Measurements from ENCODE around the gene L3MBTL1. TPM values are rescaled to one million over a fixed set of nuclear protein-coding genes. Genes with fewer than 3 reads are reported as not detected.

L3MBTL1 gene
- total RNA-seq, 1 donor from 2014 or later: 10.5 TPM

DNA sequence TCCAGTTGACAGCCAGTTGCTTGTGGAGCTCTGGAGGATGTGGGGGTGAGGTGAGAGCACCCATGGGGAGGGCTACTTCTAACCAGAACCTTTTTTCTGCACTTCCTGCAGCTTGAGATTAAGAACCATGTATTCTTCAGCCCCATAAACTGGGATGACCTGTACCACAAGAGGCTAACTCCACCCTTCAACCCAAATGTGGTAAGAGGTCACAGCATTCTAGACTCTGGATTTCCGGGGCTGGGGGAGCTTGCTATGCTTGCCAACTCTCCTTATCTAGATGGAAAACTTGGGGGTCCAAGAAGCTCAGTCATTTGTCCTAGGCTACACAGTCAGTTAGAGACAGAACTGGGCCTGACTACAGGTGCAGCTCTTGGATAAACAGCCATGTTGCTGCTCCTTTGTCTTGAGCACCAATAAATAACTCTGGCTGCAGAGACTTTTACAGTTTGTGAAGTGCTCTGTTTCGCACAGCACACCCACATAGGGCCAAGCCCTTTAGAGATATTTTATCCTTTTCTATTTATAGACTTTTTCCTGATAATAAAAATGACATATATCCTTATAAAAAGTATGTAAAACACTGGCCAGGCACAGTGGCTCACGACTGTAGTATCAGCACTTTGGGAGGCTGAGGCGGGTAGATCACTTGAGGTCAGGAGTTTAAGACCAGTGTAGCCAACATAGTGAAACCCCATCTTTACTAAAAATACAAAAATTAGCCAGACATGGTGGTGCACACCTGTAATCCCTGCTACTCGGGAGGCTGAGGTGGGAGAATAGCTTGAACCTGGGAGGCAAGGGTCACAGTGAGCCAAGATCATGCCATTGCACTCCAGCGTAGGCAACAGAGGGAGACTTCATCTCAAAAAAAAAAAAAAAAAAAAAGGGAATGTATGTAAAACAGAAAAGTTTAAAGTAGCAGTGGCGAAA is 72.6 kb downstream of the L3MBTL1 start:
- ATAC-seq (no peak), DNase-seq (no peak)
- Histone ChIP-seq H3K27me3 (ENCODE audit: low read depth) (no peaks in the 10 kb centered on the region), H3K4me3 (no peak overlapping the region), H3K9me3 (no peaks in the 10 kb centered on the region), H3K4me1 (peaks cover 9% of the 10 kb centered on the region), H3K36me3 (no peaks in the 10 kb centered on the region), H3K27ac (no peak overlapping the region)
- TF ChIP-seq CTCF (IDR thresholded peaks at IDR 0.05): no peak
- intact Hi-C loops (cut with DNase I): no loop called here

- Histone ChIP-seq H3K4me1 (peaks cover 12% of the 10 kb centered on the region), H3K36me3 (no peaks in the 10 kb centered on the region), H3K27me3 (ENCODE audit: low read depth) (no peaks in the 10 kb centered on the region), H3K9me3 (no peaks in the 10 kb centered on the region), H3K27ac (no peak overlapping the region), H3K4me3 (no peak overlapping the region)
- intact Hi-C loops (cut with DNase I): no loop called here
- no peak for DNase-seq
- ATAC-seq: no peak
- TF ChIP-seq CTCF (IDR thresholded peaks at IDR 0.05): no peak
These were observed 75.8 kb downstream of the L3MBTL1 start for GRCh38 chr20:43583133-43583864.

GRCh38 chr20:43583982-43584432 is 76.5 kb downstream of the L3MBTL1 start:
- no peaks in the 10 kb centered on the region for H3K9me3 ChIP-seq
- no peaks in the 10 kb centered on the region for H3K36me3 ChIP-seq
- no peak overlapping the region for H3K4me3 ChIP-seq
- intact Hi-C loops (cut with DNase I): no loop called here
- peak; percentile 73 for DNase-seq
- H3K27ac ChIP-seq: no peak overlapping the region
- H3K27me3 ChIP-seq (ENCODE audit: low read depth): no peaks in the 10 kb centered on the region
- peaks cover 12% of the 10 kb centered on the region for H3K4me1 ChIP-seq
- ATAC-seq: peak; percentile 73 to 74
- no peak for TF ChIP-seq CTCF (IDR thresholded peaks at IDR 0.05)

DNA sequence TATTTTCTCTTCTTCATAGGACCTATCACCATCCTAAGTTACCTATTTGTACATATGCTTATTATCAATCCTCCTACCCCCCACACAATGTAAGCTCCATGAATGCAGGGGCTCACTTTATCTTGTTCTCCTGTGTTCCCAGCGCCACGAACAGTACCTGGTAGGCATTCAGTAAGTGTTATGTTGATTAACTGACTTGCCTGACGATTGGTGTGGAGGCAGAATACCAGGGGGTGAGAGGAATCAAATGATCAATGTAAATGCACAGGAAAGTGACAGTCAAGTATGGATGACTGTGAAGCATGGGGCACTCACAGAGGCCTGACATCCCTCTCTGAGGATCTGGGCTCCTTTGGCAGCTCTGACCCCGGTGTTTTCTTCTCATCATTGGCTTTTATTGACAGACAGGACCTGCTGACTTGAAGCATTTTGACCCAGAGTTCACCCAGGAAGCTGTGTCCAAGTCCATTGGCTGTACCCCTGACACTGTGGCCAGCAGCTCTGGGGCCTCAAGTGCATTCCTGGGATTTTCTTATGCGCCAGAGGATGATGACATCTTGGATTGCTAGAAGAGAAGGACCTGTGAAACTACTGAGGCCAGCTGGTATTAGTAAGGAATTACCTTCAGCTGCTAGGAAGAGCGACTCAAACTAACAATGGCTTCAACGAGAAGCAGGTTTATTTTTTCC is 77.1 kb downstream of the L3MBTL1 start:
- DNase-seq: no peak
- intact Hi-C loops (cut with DNase I): no loop called here

More for the DNA sequence above, 77.1 kb downstream of the L3MBTL1 start:
- no peaks in the 10 kb centered on the region for H3K27me3 ChIP-seq (ENCODE audit: low read depth)
- peak overlapping the region; percentile 60 for H3K27ac ChIP-seq
- no peaks in the 10 kb centered on the region for H3K36me3 ChIP-seq
- peaks cover 13% of the 10 kb centered on the region for H3K4me1 ChIP-seq
- TF ChIP-seq CTCF (IDR thresholded peaks at IDR 0.05): no peak
- H3K9me3 ChIP-seq: no peaks in the 10 kb centered on the region
- H3K4me3 ChIP-seq: no peak overlapping the region
- ATAC-seq: peak; percentile 85 to 88

All from lower lobe of right lung (tissue), 2 donors.